Activated T-cell treated with anti-CD3 and anti-CD28 coated beads, Interleukin-2, amount 50 U/mL, for 1 hour (primary cell): ENCODE measurements around the gene TMEM123.
"Not testable (repeated sequence)": the region's sequence is repeated elsewhere in the genome, so short reads cannot be mapped to it uniquely, and the experiment has no call there.

Source experiments
- DNase-seq: peaks from one replicate; pipeline ENCODE4 v3.0.0-alpha.2; 2020

TMEM123 gene

DNA sequence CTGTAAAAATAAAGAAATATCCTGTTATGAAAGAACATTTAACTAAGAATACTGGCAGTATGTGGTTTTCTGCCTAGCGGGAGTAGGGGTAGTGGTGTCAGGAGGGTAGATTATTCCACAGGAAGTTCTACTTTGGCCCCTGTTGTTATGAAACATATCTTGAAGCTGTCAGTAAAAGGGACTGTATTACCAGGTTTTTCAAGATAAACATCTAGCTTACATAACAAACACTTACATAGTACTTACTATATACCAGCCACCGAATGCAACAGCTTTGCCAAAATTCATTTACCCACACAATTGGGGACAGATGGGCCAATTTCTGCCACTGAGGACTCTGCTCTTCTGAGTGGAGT, 3.7 kb downstream of the TMEM123 start:
- no peak for DNase-seq

DNA sequence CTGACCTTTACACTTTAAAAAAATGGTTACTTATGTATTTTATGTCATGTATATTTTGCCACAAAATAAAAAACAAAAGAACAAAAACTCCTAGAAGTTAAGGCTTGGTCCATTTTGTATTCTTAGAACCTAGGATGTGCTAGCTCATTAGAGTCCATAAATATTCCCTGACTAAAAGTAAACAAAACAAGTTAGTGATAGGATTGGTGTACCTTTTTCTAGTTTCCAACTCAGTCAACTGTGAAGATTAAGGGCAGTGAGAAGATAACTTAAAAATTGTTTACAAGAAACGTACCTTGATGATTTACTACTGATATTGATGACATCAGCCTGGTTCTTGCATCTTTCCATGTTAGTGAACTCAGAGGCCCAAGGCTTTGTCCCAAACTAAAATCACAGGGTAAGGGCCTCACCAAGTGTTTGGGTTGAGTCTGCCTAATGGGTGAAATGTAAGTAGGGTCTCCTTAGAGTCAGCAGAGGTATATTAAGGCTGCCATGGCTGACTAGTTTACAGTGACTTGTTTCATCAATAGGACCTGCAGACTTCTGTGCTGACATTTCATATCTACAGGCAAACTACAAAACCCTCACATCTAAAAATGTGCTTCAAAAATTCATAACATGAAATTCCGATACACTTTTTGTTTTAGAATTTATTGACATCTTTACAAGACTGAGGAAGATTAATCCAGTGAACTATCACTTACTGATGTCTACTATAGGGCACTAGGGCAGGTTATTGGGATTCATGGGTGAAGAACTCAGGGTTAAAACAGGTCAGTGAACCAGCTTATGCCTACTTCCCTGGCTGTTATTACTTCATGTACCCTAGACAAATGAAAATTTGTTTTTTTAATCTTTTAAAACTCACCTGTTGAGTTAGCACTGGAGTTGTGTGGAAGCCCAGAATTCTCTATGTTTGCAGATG, 4.4 kb downstream of the TMEM123 start:
- DNase-seq, result no peak

DNA sequence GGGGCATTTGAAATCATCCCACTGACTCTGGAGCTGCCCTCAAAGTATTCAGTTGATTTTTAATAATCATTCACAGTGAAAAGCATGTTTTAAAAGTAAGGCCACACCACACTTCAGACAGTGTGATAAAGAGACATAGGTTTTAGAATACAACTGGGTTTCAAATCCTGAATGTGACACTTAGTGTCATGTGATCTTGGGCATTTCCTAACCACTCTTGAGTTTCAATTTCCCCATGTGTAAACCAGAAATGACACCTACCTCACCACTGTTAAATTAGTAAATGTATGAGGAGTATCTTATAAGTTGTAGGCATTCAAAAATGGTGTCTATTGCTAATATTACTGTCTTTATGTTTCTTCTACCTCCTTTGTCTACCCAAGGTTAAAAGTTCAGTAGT, 5.4 kb downstream of the TMEM123 start:
- no peak for DNase-seq

DNA sequence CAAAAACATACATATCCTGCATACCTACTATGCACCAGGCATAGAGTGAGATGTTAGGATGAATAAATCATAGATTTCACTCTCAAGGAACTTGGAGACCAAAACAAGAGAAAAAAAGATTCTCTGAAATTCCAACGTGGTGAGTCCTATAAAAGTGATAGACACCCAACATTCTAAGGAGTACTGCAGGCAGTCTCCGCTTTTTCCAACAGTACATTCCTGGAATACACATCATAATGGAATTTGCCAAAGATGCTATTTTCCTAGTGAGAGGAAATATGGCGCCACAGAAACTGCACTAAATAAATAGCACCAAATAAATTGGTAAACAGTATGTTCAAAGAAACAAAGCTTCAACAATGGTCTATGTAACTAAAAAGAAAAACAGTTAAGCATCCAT, 6.0 kb downstream of the TMEM123 start:
- DNase-seq, result no peak

DNA sequence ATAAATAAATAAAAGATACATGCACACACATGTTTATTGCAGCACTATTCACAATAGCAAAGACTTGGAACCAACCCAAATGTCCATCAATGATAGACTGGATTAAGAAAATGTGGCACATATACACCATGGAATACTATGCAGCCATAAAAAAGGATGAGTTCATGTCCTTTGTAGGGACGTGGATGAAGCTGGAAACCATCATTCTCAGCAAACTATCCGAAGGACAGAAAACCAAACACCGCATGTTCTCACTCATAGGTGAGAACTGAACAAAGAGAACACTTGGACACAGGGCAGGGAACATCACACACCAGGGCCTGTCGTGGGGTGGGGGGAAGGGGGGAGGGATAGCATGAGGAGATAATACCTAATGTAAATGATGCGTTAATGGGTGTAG, 7.9 kb downstream of the TMEM123 start:
- not testable (repeated sequence) for DNase-seq

DNA sequence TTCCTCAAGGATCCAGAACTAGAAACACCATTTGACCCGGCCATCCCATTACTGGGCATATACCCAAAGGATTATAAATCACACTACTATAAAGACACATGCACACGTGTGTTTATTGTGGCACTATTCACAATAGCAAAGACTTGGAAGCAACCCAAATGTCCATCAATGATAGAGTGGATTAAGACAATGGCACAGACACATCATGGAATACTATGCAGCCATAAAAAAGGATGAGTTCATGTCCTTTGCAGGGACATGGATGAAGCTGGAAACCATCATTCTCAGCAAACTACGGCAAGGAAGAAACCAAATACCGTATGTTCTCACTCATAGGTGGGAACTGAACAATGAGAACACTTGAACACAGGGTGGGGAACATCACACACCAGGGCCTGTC, 8.4 kb downstream of the TMEM123 start:
- DNase-seq, result not testable (repeated sequence)

DNA sequence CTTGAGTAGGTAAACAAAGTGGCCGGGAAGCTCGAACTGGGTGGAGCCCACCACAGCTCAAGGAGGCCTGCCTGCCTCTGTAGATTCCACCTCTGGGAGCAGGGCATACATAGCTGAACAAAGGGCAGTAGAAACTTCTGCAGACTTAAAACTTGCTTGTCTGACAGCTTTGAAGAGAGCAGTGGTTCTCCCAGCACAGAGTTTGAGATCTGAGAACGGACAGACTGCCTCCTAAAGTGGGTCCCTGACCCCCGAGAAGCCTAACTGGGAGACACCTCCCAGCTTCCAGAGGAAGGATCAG, 13.6 kb downstream of the TMEM123 start:
- DNase-seq, result not testable (repeated sequence)

DNA sequence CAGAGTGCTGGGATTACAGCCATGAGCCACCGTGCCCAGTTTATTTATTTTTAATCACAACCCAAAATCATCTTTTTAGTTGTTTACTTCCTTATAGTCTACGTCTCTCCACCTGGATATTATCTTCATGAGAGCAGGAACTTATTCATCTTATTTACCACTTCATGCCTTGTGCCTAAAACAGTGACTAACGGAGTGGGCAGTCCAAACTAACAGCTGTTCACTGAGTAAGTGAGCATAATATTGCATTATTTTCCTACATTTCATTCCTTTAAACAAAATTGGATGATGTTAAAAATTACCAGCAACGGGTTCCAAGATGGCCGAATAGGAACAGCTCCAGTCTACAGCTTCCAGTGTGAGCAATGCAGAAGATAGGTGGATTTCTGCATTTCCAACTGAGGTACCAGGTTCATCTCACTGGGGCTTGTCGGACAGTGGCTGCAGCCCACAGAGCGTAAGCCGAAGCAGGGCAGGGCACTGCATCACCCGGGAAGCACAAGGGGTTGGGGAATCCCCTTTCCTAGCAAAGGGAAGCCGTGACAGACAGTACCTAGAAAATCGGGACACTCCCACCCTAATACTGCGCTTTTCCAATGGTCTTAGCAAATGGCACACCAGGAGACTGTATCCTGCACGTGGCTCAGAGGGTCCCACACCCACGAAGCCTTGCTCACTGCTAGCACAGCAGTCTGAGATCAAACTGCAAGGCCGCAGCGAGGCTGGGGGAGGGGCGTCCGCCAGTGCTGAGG, 14.1 kb downstream of the TMEM123 start:
- DNase-seq, result peak; percentile 50

DNA sequence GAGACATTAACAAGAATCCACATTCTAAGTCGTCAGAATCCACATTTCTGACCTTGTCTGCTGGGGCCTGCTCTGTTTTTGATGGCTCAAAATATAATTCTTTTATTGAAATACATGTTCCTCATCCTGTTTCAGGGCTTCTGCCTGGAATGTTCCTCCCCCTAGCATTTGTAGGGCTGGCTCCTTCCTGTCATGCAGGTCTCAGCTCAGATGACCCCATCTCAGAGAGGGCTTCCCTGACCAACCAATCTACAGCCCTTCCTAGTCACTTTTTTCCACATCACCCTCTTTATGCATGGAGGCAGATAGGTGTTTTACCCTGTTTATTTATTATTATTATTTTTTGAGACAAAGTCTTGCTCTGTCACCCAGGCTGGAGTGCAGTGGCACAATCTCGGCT, 14.8 kb downstream of the TMEM123 start:
- no peak for DNase-seq

DNA sequence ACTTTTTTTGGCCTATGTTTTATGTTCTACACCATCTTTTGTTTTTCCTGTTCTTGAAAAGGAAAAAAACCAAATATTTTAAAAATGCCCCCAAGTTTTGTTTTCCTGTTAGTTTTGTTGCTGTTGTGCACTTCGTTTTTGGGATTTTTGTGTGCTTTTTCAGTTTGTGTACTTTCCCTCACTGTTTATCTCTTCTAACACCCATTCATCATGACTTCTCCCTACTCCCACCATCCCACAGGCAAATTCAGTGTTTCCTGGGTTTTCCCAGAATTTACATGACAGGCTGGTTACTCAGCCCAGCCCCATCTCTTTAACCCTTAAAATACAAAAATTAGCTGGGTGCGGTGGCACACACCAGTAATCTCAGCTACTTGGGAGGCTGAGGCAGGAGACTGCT, 15.6 kb downstream of the TMEM123 start:
- DNase-seq, result no peak

DNA sequence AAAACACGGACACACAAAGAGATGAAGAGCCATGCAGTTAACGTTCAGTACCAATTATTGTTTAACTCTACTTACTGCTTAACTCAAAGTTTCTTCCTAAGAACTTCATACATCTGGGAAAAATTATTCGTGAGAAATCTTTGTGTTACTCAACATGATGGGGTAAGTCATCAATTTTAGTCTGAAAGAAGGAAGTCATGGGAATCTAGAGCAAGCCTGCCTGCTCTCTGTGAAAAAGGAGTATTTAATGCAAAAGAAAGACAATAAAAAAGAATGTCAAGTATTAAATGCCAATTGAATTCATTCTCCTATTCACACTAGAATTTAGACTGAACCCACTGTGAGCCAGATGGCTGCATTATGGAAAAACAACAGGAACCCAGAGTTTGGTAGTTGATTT, 16.0 kb downstream of the TMEM123 start:
- no peak for DNase-seq

DNA sequence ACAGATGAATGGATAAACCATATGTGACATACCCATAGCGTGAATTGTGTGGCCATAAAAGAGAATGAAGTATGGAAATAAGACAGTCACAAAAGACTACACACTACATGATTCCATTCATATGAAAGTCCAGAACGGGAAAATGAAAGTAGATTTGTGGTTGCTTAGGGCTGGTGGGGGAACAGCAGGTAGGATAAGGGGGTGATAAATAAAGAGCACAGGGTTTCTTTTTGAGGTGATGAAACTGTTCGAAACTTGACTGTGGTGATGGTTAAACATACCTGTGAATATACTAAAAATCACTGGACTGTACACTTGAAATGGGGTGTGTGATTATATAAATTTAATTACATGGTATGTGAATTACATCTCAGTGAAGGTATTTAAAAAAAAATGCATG, 16.9 kb downstream of the TMEM123 start:
- no peak for DNase-seq

DNA sequence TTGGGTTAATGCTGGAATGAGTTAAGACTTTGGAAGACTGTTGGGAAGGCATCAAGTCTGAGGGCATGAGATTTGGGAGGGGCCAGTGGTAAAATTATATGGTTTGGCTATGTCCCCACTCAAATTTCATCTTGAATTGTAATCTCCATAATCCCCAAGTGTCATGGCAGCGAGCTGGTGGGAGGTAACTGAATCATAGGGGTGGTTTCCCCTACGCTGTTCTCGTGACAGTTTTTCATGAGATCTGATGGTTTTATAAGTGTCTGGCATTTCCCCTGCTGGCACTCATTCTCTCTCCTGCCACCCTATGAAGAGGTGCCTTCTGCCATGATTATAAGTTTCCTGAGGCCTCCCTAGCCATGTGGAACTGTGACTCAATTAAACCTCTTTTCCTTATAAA, 19.0 kb downstream of the TMEM123 start:
- DNase-seq, result not testable (repeated sequence)

DNA sequence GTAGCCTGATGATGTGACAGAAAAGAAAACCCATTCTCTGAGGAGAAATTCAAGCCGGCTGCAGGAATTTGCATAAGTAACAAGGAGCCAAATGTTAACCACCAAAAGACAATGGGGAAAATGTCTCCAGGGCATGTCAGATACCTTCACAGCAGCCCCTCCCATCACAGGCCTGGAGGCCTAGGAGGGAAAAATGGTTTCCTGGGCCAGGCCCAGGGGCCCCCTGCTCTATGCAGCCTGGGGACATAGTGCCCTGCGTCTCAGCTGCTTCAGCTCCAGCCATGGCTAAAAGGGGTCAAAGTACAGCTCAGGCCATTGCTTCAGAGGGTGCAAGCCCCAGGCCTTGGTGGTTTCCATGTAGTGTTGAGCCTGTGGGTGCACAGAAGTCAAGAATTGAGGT, 20.0 kb downstream of the TMEM123 start:
- DNase-seq, result not testable (repeated sequence)

DNA sequence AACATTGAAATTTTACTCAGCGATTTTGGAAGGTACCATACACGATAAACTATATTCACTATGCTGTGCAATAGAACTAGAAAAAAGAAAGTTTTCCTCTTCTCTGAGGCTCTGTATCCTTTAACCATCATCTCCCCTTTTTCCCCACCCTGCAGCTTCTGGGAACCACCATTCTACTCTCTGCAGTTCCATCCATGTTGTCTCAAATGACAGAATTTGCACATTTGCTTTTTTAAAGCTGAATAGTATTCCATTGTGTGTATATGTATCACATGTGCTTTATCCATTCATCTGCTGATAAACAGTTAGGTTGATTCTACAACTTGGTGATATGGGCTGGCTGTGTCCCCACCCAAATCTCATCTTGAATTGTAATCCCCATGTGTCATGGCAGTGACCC, 21.2 kb downstream of the TMEM123 start:
- no peak for DNase-seq

DNA sequence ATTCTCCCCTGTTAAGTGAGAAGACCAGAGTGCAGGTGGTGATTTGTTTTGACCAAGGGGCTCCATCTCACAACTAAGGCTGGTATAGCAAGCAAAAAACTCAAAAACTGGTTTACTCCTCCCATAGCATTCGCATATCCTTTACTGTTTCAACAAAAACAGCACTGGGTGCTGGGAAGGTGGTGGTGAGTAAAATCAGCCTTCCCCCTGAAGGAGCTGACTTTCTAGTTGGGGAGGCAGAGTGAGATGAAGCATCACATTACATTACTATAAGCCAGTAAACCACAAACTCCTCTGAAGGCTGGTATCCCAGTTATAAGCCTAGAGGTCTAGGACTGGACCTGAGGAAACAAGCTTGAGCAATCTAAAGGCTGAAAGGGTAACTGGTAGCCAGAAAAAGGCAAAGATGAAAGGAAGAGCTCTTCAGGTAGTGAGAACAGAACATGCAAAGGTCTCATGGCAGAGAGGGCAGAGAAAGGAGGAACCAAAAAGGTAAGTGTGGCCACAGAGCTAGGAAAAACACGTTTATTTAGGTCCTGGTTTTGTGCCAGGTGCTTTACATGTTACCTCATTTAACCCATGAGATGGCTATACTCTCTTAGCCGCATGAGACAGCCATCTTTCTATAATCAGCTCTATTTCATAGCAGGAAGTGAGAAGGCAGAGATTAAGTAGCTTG, 22.3 kb downstream of the TMEM123 start:
- DNase-seq, result no peak

DNA sequence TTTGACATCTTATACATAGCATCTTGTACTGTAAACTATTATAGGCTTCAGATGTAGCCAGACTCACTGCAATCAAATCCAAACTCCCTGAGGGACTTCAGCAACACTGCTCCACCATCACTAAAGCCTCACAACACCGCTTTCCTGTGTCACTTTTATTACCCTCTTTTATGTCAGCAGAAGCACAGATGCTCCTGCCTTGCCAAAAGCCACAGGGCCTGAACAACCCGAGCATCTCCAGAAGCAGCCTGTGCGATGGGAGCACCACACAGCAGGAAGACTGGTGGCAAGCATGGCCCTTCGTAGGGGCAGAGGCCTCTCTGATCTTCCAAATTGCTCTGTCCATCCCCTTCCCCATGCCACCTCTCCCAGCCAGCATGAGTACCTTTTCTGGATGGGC, 22.9 kb downstream of the TMEM123 start:
- DNase-seq, result no peak

DNA sequence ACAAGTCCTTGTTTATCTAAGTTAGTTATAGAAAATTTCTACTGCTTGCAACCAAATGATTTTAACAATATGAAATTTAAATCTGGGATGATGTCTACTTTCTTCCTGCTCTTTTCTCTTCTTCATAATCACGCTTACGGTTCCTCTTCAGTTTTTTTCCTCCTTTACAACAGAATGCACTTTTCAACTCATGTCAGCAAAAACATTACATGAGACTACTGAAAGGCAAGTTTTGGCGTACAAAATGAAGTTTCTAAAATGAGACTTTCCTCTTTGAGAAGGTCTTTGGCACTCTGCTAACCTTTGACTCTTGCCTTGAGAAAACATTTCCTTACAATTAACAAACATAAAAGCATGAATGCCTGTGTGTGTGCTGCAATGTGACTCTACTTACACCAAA, 23.3 kb downstream of the TMEM123 start:
- DNase-seq, result no peak

DNA sequence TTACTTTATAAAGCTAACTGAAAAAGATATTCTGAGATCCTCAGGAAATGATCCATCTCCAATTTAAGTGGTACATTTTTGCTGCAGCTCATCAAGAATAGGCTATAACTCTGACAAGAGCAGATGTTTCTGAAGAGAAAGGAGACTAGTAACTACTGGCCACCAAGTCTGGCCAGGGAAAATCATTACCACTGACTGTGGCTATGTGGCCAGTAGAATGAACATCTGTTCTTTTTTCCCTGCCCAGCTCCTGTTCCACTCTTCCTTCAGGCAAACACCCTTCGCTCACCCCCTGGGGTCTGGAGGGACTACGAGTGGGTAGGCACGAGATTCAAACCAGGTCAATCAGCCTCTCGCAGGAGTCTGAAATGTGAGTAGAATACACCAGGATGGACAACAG, 23.9 kb downstream of the TMEM123 start:
- DNase-seq, result no peak

DNA sequence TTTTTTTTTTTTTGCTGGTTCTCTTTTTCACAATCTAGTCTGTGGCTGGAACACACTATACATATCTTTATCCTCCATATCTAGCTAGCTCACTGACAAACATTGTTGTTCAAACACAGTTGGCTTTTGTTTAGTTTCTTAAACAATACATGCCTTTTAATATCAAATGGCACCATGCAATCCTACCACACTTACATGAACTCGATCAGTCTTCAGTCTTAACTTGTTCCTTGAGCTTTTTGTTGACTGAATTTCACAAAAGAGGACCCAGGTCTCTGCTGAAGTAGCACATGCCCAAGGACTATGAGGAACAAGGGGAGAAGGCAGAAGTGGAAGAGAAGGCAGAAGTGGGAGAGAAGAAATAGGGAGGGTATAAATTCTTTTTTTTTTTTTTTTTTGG, 25.5 kb downstream of the TMEM123 start:
- DNase-seq, result no peak

DNA sequence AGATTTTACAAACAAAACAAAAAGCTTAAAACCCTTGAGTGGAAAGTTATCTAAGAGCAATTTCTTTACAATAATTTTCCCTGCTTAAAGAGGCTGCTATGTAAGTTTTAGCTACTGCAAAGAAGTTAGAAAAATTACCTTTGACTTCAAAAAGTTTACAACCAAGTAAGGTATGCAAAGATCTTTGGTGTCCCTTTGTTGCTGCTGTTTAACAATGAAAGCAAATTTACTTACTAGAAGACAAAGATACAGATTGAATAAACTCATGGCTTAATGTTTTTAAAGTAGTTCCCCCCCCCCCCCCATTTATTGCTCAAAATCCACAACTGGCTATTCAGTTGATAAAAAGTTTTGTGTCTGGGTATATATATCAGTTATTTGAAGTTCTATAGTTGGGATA, 26.0 kb downstream of the TMEM123 start:
- no peak for DNase-seq

DNA sequence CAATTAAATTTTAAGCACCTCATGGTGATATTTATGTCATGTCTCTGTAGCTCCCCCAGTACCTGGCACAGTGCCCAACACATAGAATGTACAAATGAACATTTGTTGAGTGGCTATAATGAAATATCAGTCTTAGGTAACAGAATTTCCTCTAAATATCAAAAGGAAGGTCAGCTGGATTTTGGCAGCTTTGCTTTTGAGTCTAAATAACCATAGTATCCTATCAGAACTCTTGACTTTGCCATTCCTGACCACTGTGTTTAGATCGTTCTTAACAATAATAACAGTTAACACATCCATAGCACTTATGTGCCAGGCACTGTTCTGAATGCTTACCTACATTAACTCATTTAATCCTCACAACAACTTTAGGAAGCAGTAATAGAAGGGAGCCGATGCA, 26.6 kb downstream of the TMEM123 start:
- no peak for DNase-seq

DNA sequence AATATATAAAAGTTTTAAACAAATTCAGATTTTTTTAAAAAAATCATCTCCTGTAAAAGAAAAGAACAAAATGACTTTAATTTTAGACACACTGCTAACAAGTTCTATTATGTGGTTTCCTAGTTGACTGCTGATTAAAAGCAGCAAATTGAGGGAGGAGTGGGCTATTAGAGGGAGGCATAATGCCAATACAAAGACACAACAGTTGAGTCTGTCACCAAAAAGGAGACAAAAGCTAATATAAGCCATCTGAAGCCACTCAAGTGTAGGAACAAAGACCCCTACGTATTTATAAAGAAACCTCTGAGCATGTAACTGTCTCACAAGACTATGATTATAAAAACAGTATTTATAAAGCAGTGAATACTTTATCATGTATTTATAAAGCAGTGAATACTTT, 28.6 kb downstream of the TMEM123 start:
- no peak for DNase-seq
